ENCODE results near the gene MAFG.

The MAFG gene

GRCh38 chr17:81908793-81909192 is 18.7 kb downstream of the MAFG start:
- no peak for TF ChIP-seq CTCF (IDR thresholded peaks at IDR 0.05)
- Histone ChIP-seq H3K9me3 (no peaks in the 10 kb centered on the region), H3K4me1 (peaks cover 0 to 18% (median 12%) of the 10 kb centered on the region in 4 donors), H3K27me3 (no peaks in the 10 kb centered on the region), H3K27ac (no peak overlapping the region), H3K36me3 (peaks cover 6 to 67% (median 38%) of the 10 kb centered on the region in 3 donors), H3K4me3 (no peak overlapping the region)
- DNase-seq, result no peak
- intact Hi-C loops (cut with DNase I; ENCODE audit: low total_unique reads), result no loop called here

GRCh38 chr17:81907219-81908145 is 20.1 kb downstream of the MAFG start:
- intact Hi-C loops (cut with DNase I; ENCODE audit: low total_unique reads), result no loop called here
- Histone ChIP-seq H3K27me3 (no peaks in the 10 kb centered on the region), H3K9me3 (no peaks in the 10 kb centered on the region), H3K27ac (no peak overlapping the region), H3K36me3 (peaks cover 0 to 58% (median 27%) of the 10 kb centered on the region in 3 donors), H3K4me1 (peaks cover 0 to 27% (median 16%) of the 10 kb centered on the region in 4 donors), H3K4me3 (no peak overlapping the region)
- no peak for DNase-seq
- no peak for TF ChIP-seq CTCF (IDR thresholded peaks at IDR 0.05)

GRCh38 chr17:81906476-81907218 is 20.9 kb downstream of the MAFG start:
- intact Hi-C loops (cut with DNase I; ENCODE audit: low total_unique reads), result no loop called here
- Histone ChIP-seq H3K27ac (no peak overlapping the region), H3K27me3 (no peaks in the 10 kb centered on the region), H3K9me3 (no peaks in the 10 kb centered on the region), H3K36me3 (peaks cover 0 to 53% (median 21%) of the 10 kb centered on the region in 3 donors), H3K4me1 (peaks cover 0 to 32% (median 22%) of the 10 kb centered on the region in 4 donors), H3K4me3 (no peak overlapping the region)
- no peak for DNase-seq
- TF ChIP-seq CTCF (IDR thresholded peaks at IDR 0.05), result no peak

GRCh38 chr17:81905993-81906392 is 21.5 kb downstream of the MAFG start:
- no peak for TF ChIP-seq CTCF (IDR thresholded peaks at IDR 0.05)
- Histone ChIP-seq H3K4me1 (peaks cover 0 to 35% (median 24%) of the 10 kb centered on the region in 4 donors), H3K27me3 (no peaks in the 10 kb centered on the region), H3K4me3 (no peak overlapping the region), H3K36me3 (peaks cover 0 to 53% (median 21%) of the 10 kb centered on the region in 3 donors), H3K9me3 (no peaks in the 10 kb centered on the region), H3K27ac (no peak overlapping the region)
- intact Hi-C loops (cut with DNase I; ENCODE audit: low total_unique reads), result no loop called here
- DNase-seq, result no peak

GRCh38 chr17:81905424-81905875 is 22.1 kb downstream of the MAFG start:
- H3K4me1 ChIP-seq, result peaks cover 0 to 32% (median 21%) of the 10 kb centered on the region in 4 donors
- H3K9me3 ChIP-seq, result no peaks in the 10 kb centered on the region
- no peak for TF ChIP-seq CTCF (IDR thresholded peaks at IDR 0.05)
- H3K4me3 ChIP-seq, result no peak overlapping the region
- no peak for DNase-seq
- no peak overlapping the region for H3K27ac ChIP-seq
- H3K36me3 ChIP-seq, result peaks cover 0 to 58% (median 24%) of the 10 kb centered on the region in 3 donors
- no peaks in the 10 kb centered on the region for H3K27me3 ChIP-seq
- intact Hi-C loops (cut with DNase I; ENCODE audit: low total_unique reads), result no loop called here
